Neural progenitor cell (in vitro differentiated cells): ENCODE data around the gene KDM2B. TPM values are rescaled to one million over a fixed set of nuclear protein-coding genes. Genes with fewer than 3 reads are reported as not detected.

Experiments used
- DNase-seq: peaks from one replicate; pipeline ENCODE4 v3.0.0-alpha.2; 2016; ENCODE audit warnings: low spot score
- H2AFZ ChIP-seq: fragments of 200-600 bp; sonication (generic); replicated peaks from 2 replicates; pipeline ENCODE4 v1.6.1; 2016; ENCODE audit warnings: antibody characterized with exemption
- H3F3A ChIP-seq: fragments of 200-600 bp; sonication (generic); 2 replicates; pipeline ENCODE4 v1.6.1; 2016; ENCODE audit warnings: antibody characterized with exemption, low read depth
- H3K27ac ChIP-seq: fragments of 200-600 bp; sonication (generic); 2 replicates; pipeline ENCODE4 v1.5.1; 2016; ENCODE audit warnings: mild to moderate bottlenecking
- H3K27me3 ChIP-seq: fragments of 200-600 bp; sonication (generic); 2 replicates; pipeline ENCODE4 v1.6.1; 2016; ENCODE audit warnings: mild to moderate bottlenecking, moderate library complexity
- H3K36me3 ChIP-seq: fragments of 200-600 bp; sonication (generic); 2 replicates; pipeline ENCODE4 v1.5.1; 2016
- H3K4me1 ChIP-seq: fragments of 200-600 bp; sonication (generic); 2 replicates; pipeline ENCODE4 v1.6.1; 2016; ENCODE audit warnings: mixed run types
- H3K4me2 ChIP-seq: fragments of 200-600 bp; sonication (generic); 2 replicates; pipeline ENCODE4 v1.6.1; 2016
- H3K4me3 ChIP-seq: fragments of 200-600 bp; sonication (generic); 2 replicates; pipeline ENCODE4 v1.5.1; 2016
- H3K79me2 ChIP-seq: fragments of 200-600 bp; sonication (generic); 2 replicates; pipeline ENCODE4 v1.6.1; 2016; ENCODE audit warnings: low read depth
- H3K9ac ChIP-seq: fragments of 200-600 bp; sonication (generic); 2 replicates; pipeline ENCODE4 v1.6.1; 2016
- H3K9me3 ChIP-seq: fragments of 200-600 bp; sonication (generic); 2 replicates; pipeline ENCODE4 v1.5.1; 2016; ENCODE audit warnings: low read depth
- H4K20me1 ChIP-seq: fragments of 200-600 bp; sonication (generic); 2 replicates; pipeline ENCODE4 v1.6.1; 2016; ENCODE audit warnings: low read depth
- H3K27ac Mint-ChIP-seq: 3 replicates; pipeline ENCODE4 v1.8.0; 2021; ENCODE audit warnings: mixed read lengths
- H3K27me3 Mint-ChIP-seq: 2 replicates; pipeline ENCODE4 v1.8.0; 2022; ENCODE audit warnings: low read depth, mild to moderate bottlenecking, inconsistent platforms, moderate library complexity, mixed read lengths; ENCODE audit not compliant: insufficient read depth
- H3K36me3 Mint-ChIP-seq: 3 replicates; pipeline ENCODE4 v1.8.0; 2021; ENCODE audit warnings: mixed read lengths
- H3K4me1 Mint-ChIP-seq: 3 replicates; pipeline ENCODE4 v1.8.0; 2021; ENCODE audit warnings: mixed read lengths
- H3K4me3 Mint-ChIP-seq: 3 replicates; pipeline ENCODE4 v1.8.0; 2021; ENCODE audit warnings: mild to moderate bottlenecking, moderate library complexity, mixed read lengths
- H3K9me3 Mint-ChIP-seq: 3 replicates; pipeline ENCODE4 v1.8.0; 2020; ENCODE audit warnings: mixed read lengths
- CTCF ChIP-seq: fragments of 200-600 bp; sonication (generic); IDR thresholded peaks from 2 replicates; pipeline ENCODE4 v1.5.1; 2017; ENCODE audit warnings: antibody characterized with exemption, mild to moderate bottlenecking
- EZH2 ChIP-seq: fragments of 200-600 bp; sonication (generic); IDR thresholded peaks from 2 replicates; pipeline ENCODE4 v1.6.1; 2017; ENCODE audit warnings: antibody characterized with exemption, mild to moderate bottlenecking, moderate library complexity
- EZH2phosphoT487 ChIP-seq: fragments of 200-600 bp; sonication (generic); IDR thresholded peaks from 2 replicates; pipeline ENCODE4 v1.6.1; 2017; ENCODE audit warnings: antibody characterized with exemption
- total RNA-seq: library from RNA; depleted of rRNA; stranded (reverse); fragments of >200 nt; gene quantifications from 2 replicates; pipeline ENCODE4 v1.2.3, GENCODE V29; 2015; ENCODE audit warnings: low replicate concordance

KDM2B gene
- total RNA-seq, 1 donor from 2014 or later = 85.3 TPM

DNA sequence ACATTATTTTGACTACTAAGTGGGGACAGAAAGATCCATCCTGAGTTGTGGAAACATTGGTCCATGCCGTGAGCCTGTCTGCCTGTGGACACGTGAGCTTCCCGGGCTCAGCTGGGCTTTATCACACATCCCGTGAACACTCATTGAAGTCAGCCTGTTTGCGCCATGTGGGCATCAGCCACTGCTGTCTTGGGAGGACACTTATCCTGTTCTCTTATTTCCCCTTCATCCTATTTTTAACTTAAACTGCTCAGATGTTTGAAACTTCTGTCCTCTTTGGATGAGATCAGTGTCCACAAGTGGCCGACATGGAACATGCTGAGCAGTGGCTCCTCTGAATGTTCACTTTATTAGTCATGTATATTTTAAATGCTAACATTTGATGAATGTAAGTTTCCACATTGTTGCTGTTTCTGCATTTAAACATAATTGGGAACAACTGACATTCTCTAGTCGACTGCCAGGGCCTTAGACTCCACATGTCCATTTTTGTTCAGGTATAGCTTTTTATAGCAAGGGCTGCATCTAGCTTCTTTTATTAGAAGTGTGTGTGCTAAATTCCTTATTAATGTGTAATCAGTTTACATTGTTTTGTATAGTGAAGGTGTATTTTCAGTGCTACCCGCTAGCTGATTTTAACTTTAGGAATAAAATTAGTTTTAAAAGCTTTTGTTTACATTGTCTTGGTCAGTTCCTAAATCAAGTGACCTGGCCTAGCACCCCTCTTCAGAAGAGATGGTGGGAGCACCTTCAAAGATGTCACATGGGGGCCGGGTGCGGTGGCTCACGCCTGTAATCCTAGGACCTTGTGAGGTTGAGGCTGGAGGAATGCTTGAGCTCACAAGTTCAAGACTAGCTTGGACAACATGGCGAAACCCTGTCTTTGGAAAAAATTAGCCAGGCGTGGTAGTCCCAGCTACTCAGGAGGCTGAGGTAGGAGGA lies 156.9 kb downstream of the KDM2B start:
- H3K9me3 Mint-ChIP-seq = no peaks in the 10 kb centered on the region
- peaks cover 26% of the 10 kb centered on the region for H3F3A ChIP-seq
- no peak overlapping the region for H3K27ac Mint-ChIP-seq
- H3K27me3 ChIP-seq = no peaks in the 10 kb centered on the region
- H3K4me3 Mint-ChIP-seq = no peak overlapping the region
- no peak overlapping the region for H3K27ac ChIP-seq
- no peak overlapping the region for H3K4me2 ChIP-seq
- no peak overlapping the region for H3K4me3 ChIP-seq
- H3K4me1 ChIP-seq = no peaks in the 10 kb centered on the region
- no peaks in the 10 kb centered on the region for H3K4me1 Mint-ChIP-seq
- H4K20me1 ChIP-seq = no peaks in the 10 kb centered on the region
- H3K79me2 ChIP-seq = no peaks in the 10 kb centered on the region
- no peak for TF ChIP-seq EZH2phosphoT487
- TF ChIP-seq CTCF = no peak
- no peak for TF ChIP-seq EZH2
- no peaks in the 10 kb centered on the region for H3K9me3 ChIP-seq
- peaks cover 2% of the 10 kb centered on the region for H3K27me3 Mint-ChIP-seq
- no peak for DNase-seq
- H3K9ac ChIP-seq = no peak overlapping the region
- peaks cover 37% of the 10 kb centered on the region for H3K36me3 Mint-ChIP-seq
- H2AFZ ChIP-seq = no peak overlapping the region
- peaks cover 22% of the 10 kb centered on the region for H3K36me3 ChIP-seq

DNA sequence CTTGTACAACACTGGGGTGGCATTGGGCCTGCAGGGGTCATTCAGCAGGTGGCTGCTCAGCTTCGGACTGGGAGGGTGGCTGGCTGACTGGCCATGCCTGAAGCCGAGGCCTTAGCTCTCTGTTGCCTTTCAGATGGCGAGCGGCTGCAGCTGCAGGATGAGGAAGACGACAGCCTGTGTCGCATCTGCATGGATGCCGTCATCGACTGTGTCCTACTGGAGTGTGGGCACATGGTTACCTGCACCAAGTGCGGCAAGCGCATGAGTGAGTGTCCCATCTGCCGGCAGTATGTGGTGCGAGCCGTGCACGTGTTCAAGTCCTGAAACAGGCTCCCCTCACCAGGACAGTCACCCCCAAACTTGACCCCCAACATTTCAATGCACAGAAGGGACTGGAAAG lies 157.6 kb downstream of the KDM2B start:
- H3K79me2 ChIP-seq = no peaks in the 10 kb centered on the region
- no peaks in the 10 kb centered on the region for H4K20me1 ChIP-seq
- no peaks in the 10 kb centered on the region for H3K4me1 Mint-ChIP-seq
- no peak overlapping the region for H2AFZ ChIP-seq
- no peak overlapping the region for H3K4me2 ChIP-seq
- no peak overlapping the region for H3K9ac ChIP-seq
- H3K9me3 ChIP-seq = no peaks in the 10 kb centered on the region
- H3K4me3 ChIP-seq = no peak overlapping the region
- peaks cover 25% of the 10 kb centered on the region for H3F3A ChIP-seq
- H3K27me3 ChIP-seq = no peaks in the 10 kb centered on the region
- H3K27me3 Mint-ChIP-seq = peaks cover 2% of the 10 kb centered on the region
- no peak overlapping the region for H3K4me3 Mint-ChIP-seq
- no peak for DNase-seq
- no peak overlapping the region for H3K27ac ChIP-seq
- H3K36me3 ChIP-seq = peaks cover 19% of the 10 kb centered on the region
- TF ChIP-seq EZH2phosphoT487 (no peak), EZH2 (no peak), CTCF (no peak)
- H3K4me1 ChIP-seq = no peaks in the 10 kb centered on the region
- no peaks in the 10 kb centered on the region for H3K9me3 Mint-ChIP-seq
- H3K36me3 Mint-ChIP-seq = peaks cover 30% of the 10 kb centered on the region
- no peak overlapping the region for H3K27ac Mint-ChIP-seq

DNA sequence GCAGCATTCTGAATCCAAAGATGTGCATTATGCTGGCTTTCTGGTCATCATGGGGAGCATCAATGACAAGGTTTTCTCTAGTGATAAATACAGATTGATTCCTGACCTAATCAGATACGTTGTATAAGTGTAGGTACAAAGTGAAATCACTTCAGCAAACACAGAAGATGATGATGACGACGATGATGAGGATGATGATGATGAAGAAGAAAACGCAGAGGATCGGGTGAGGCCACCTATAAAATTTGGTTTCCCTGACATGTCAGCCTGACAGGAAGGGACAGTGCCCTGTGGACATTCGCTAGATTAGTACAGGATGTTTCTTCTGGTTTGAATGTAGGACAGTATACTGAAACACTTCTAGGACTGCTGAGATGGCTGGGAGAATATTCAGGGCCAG lies 160.7 kb downstream of the KDM2B start:
- Mint-ChIP-seq H3K36me3 (peaks cover 35% of the 10 kb centered on the region), H3K27ac (no peak overlapping the region), H3K9me3 (no peaks in the 10 kb centered on the region), H3K27me3 (peaks cover 2% of the 10 kb centered on the region), H3K4me3 (no peak overlapping the region), H3K4me1 (no peaks in the 10 kb centered on the region)
- Histone ChIP-seq H3K9me3 (no peaks in the 10 kb centered on the region), H3K79me2 (peaks cover 3% of the 10 kb centered on the region), H3K27me3 (no peaks in the 10 kb centered on the region), H4K20me1 (no peaks in the 10 kb centered on the region), H2AFZ (no peak overlapping the region), H3K9ac (no peak overlapping the region), H3K4me1 (no peaks in the 10 kb centered on the region), H3K4me3 (no peak overlapping the region), H3K27ac (no peak overlapping the region), H3K4me2 (no peak overlapping the region), H3K36me3 (peaks cover 22% of the 10 kb centered on the region), H3F3A (peaks cover 15% of the 10 kb centered on the region)
- TF ChIP-seq CTCF = no peak
- TF ChIP-seq EZH2phosphoT487 = no peak
- no peak for DNase-seq
